Measurements from ENCODE around the gene KLHL29. TPM values are rescaled to one million over a fixed set of nuclear protein-coding genes. Genes with fewer than 3 reads are reported as not detected.

KLHL29 gene
- total and polyA plus RNA-seq, 10 of the 15 experiments (the other 5 are each of a cell fraction or from before 2014, with no cell fraction given): 1.4 to 19.5 (median 6.1) TPM

GRCh38 chr2:23712756-23713151 is 327.8 kb downstream of the KLHL29 start:
- no peak overlapping the region for H3K9ac ChIP-seq (ENCODE audit: control insufficient read depth, insufficient read depth, low read length)
- FAIRE-seq (no peak), DNase-seq (ENCODE audit: low read depth, low spot score) (no peak), ATAC-seq (no peak)
- TF ChIP-seq RAD51 (IDR thresholded peaks at IDR 0.05) (no peak), CTCF (IDR thresholded peaks at IDR 0.05 in 2 of 3, conservative IDR thresholded peaks at IDR 0.05 in 1 of 3; ENCODE audit: control insufficient read depth in 2 of 3, extremely low read depth in 1 of 3, insufficient read depth in 1 of 3, low read depth in 3 of 3, low read length in 3 of 3) (no peak)
- ChIA-PET CTCF (no interaction called here), RAD21 (ENCODE audit: unreplicated experiment) (no interaction called here), POLR2A (no interaction called here), SMC1A (ENCODE audit: uncharacterized antibody, unreplicated experiment) (no interaction called here)
- H3K27ac ChIP-seq (ENCODE audit: control insufficient read depth, insufficient read depth): no peak overlapping the region
- no peaks in the 10 kb centered on the region for H3K9me3 ChIP-seq (replicated peaks; ENCODE audit: control insufficient read depth, insufficient read depth, low read length)
- H3K4me3 ChIP-seq: no peak overlapping the region
- intact Hi-C loops (cut with micrococcal nuclease; ENCODE audit: unreplicated experiment) (no loop called here), in situ Hi-C loops (cut with MboI) (no loop called here)
- H3K4me1 ChIP-seq (ENCODE audit: control insufficient read depth, insufficient read depth, low read length): no peaks in the 10 kb centered on the region
- no peaks in the 10 kb centered on the region for H3K79me2 ChIP-seq (ENCODE audit: control insufficient read depth, insufficient read depth, low read length)
- no peaks in the 10 kb centered on the region for H3K27me3 ChIP-seq (replicated peaks in 1 of 2; ENCODE audit: control insufficient read depth in 2 of 2, insufficient read depth in 2 of 2, low read length in 1 of 2)
- peaks cover 0 to 2% of the 10 kb centered on the region in 2 experiments; a peak in 1 of 4 replicates for H3K36me3 ChIP-seq (ENCODE audit: control insufficient read depth in 2 of 2, insufficient read depth in 2 of 2, low read length in 1 of 2)
- no peak overlapping the region for H2AFZ ChIP-seq (ENCODE audit: control insufficient read depth, low read depth, low read length)
- H4K20me1 ChIP-seq (ENCODE audit: control insufficient read depth, insufficient read depth): no peaks in the 10 kb centered on the region
- H3K4me2 ChIP-seq (ENCODE audit: control insufficient read depth, insufficient read depth): no peak overlapping the region
- 93% methylated on average over 2 of the region's 2 CpGs for WGBS (ENCODE audit: insufficient coverage, insufficient replicate concordance, low lambda C conversion rate, missing lambda C conversion rate)
- no TSS peak for BruUV-seq (replicated peaks)

- BruUV-seq (replicated peaks): no TSS peak
- Histone ChIP-seq H3K9me3 (replicated peaks; ENCODE audit: control insufficient read depth, insufficient read depth, low read length) (no peaks in the 10 kb centered on the region), H3K79me2 (ENCODE audit: control insufficient read depth, insufficient read depth, low read length) (no peaks in the 10 kb centered on the region), H3K27me3 (replicated peaks in 1 of 2; ENCODE audit: control insufficient read depth in 2 of 2, insufficient read depth in 2 of 2, low read length in 1 of 2) (no peaks in the 10 kb centered on the region), H2AFZ (ENCODE audit: control insufficient read depth, low read depth, low read length) (no peak overlapping the region), H3K36me3 (ENCODE audit: control insufficient read depth in 2 of 2, insufficient read depth in 2 of 2, low read length in 1 of 2) (no peaks in the 10 kb centered on the region; a peak in 1 of 4 replicates), H3K4me2 (ENCODE audit: control insufficient read depth, insufficient read depth) (no peak overlapping the region), H3K27ac (ENCODE audit: control insufficient read depth, insufficient read depth) (no peak overlapping the region), H4K20me1 (ENCODE audit: control insufficient read depth, insufficient read depth) (no peaks in the 10 kb centered on the region), H3K4me1 (ENCODE audit: control insufficient read depth, insufficient read depth, low read length) (no peaks in the 10 kb centered on the region), H3K9ac (ENCODE audit: control insufficient read depth, insufficient read depth, low read length) (no peak overlapping the region), H3K4me3 (no peak overlapping the region)
- ATAC-seq: no peak
- no peak for FAIRE-seq
- no peak for DNase-seq (ENCODE audit: low read depth, low spot score)
- ChIA-PET RAD21 (ENCODE audit: unreplicated experiment) (no interaction called here), CTCF (no interaction called here), SMC1A (ENCODE audit: uncharacterized antibody, unreplicated experiment) (no interaction called here), POLR2A (interaction anchor here (0.7 kb wide), 1 partner anchor 366 kb away, joined by 3 read pairs; no protein-coding TSS in a partner anchor)
- intact Hi-C loops (cut with micrococcal nuclease; ENCODE audit: unreplicated experiment): no loop called here
- TF ChIP-seq POLR2AphosphoS5 (IDR thresholded peaks at IDR 0.05; ENCODE audit: low read length): no peak
- no peak for TF ChIP-seq CHD4 (IDR thresholded peaks at IDR 0.05)
- TF ChIP-seq NRF1 (conservative IDR thresholded peaks at IDR 0.05; ENCODE audit: low read depth, low read length): no peak
- TF ChIP-seq SP1 (IDR thresholded peaks at IDR 0.05; ENCODE audit: low read depth, low read length): no peak
- no peak for TF ChIP-seq MYB (IDR thresholded peaks at IDR 0.05; ENCODE audit: borderline replicate concordance, low read depth, low read length)
- no peak for TF ChIP-seq RELB (IDR thresholded peaks at IDR 0.05; ENCODE audit: low read depth)
- TF ChIP-seq RAD21 (IDR thresholded peaks at IDR 0.05; ENCODE audit: insufficient read depth, low read depth, low read length): no peak
- TF ChIP-seq E2F4 (IDR thresholded peaks at IDR 0.05; ENCODE audit: low read depth, low read length): no peak
- TF ChIP-seq BHLHE40 (IDR thresholded peaks at IDR 0.05; ENCODE audit: borderline replicate concordance in 1 of 2, low read depth in 2 of 2, low read length in 1 of 2): no peak
- TF ChIP-seq RELA (IDR thresholded peaks at IDR 0.05; ENCODE audit: borderline replicate concordance, partially characterized antibody): no peak
- in situ Hi-C loops (cut with MboI): no loop called here
- 93% methylated on average over 5 of the region's 5 CpGs for WGBS (ENCODE audit: insufficient coverage, insufficient replicate concordance, low lambda C conversion rate, missing lambda C conversion rate)
These were observed 328.4 kb downstream of the KLHL29 start for GRCh38 chr2:23713351-23713750.
